ENCODE results near the gene SCNN1B. TPM values are rescaled to one million over a fixed set of nuclear protein-coding genes. Genes with fewer than 3 reads are reported as not detected.

SCNN1B gene
- total RNA-seq, 1 donor from 2014 or later: 16.1 TPM

GRCh38 chr16:23270654-23271053 lies 31.4 kb upstream of the SCNN1B start:
- no peak for DNase-seq (ENCODE audit: low spot score in 2 of 2)
- intact Hi-C loops (cut with DNase I): no loop called here
- Histone ChIP-seq H3K9me3 (no peaks in the 10 kb centered on the region), H3K36me3 (no peaks in the 10 kb centered on the region), H3K4me1 (no peaks in the 10 kb centered on the region), H3K27ac (no peak overlapping the region), H3K27me3 (no peaks in the 10 kb centered on the region), H3K4me3 (no peak overlapping the region)
- TF ChIP-seq CTCF (IDR thresholded peaks at IDR 0.05): no peak

- no peaks in the 10 kb centered on the region for H3K9me3 ChIP-seq
- H3K4me1 ChIP-seq: no peaks in the 10 kb centered on the region
- intact Hi-C loops (cut with DNase I): no loop called here
- TF ChIP-seq CTCF (IDR thresholded peaks at IDR 0.05): no peak
- no peaks in the 10 kb centered on the region for H3K27me3 ChIP-seq
- DNase-seq (ENCODE audit: low spot score in 2 of 2): no peak
- H3K36me3 ChIP-seq: no peaks in the 10 kb centered on the region
- no peak overlapping the region for H3K4me3 ChIP-seq
- H3K27ac ChIP-seq: no peak overlapping the region
Measured at GRCh38 chr16:23274968-23275367, 27.1 kb upstream of the SCNN1B start.

GRCh38 chr16:23276821-23277220 lies 25.3 kb upstream of the SCNN1B start:
- H3K4me1 ChIP-seq: no peaks in the 10 kb centered on the region
- no peak for DNase-seq (ENCODE audit: low spot score in 2 of 2)
- no peak for TF ChIP-seq CTCF (IDR thresholded peaks at IDR 0.05)
- no peak overlapping the region for H3K27ac ChIP-seq
- H3K4me3 ChIP-seq: no peak overlapping the region
- H3K27me3 ChIP-seq: no peaks in the 10 kb centered on the region
- intact Hi-C loops (cut with DNase I): no loop called here
- no peaks in the 10 kb centered on the region for H3K9me3 ChIP-seq
- H3K36me3 ChIP-seq: no peaks in the 10 kb centered on the region

DNA sequence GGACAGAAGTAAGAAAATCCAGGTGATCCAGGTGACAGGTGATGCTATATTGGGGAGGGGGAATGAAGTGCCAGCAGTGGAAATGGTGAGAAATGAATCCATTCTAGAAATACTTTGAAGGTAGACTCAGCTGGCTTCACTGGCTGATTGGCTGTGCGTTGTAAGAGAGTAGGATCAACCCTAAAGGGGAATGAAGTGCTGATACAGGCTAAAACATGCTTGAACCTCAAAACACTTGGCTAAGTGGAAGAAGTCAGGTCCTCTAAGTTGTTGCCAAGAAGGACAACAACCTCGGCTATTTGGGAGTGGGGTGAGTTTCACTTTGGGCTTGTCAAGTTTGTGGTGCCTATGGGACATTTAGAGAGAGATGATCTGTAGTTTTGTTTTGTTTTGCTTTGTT lies 24.1 kb upstream of the SCNN1B start:
- no peaks in the 10 kb centered on the region for H3K4me1 ChIP-seq
- TF ChIP-seq CTCF (IDR thresholded peaks at IDR 0.05): no peak
- H3K4me3 ChIP-seq: no peak overlapping the region
- H3K27me3 ChIP-seq: no peaks in the 10 kb centered on the region
- no peaks in the 10 kb centered on the region for H3K36me3 ChIP-seq
- no peak overlapping the region for H3K27ac ChIP-seq
- intact Hi-C loops (cut with DNase I): no loop called here
- no peaks in the 10 kb centered on the region for H3K9me3 ChIP-seq
- no peak for DNase-seq (ENCODE audit: low spot score in 2 of 2)

DNA sequence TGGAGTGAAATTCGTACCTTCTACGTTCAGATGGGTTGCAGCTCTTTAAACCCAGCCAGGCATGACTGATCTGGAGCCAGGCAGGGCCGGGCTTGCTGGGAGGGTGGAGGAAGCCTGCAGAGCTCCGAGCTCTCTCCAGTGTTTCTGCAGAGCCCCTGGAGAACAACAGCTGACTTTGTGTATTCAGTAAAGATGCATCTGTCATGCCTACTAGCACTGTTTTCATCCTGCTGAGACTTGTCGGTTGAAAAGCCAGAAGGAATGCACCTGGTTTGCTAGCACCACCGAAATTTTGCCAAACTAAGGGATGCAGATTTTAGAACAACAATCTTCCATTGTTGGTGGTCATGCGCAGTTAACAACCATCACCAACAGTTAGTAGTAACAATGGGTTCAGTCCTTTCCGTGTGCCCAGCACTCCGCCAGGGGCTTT lies 22.4 kb upstream of the SCNN1B start:
- Histone ChIP-seq H3K27me3 (no peaks in the 10 kb centered on the region), H3K9me3 (no peaks in the 10 kb centered on the region), H3K36me3 (no peaks in the 10 kb centered on the region), H3K4me1 (no peaks in the 10 kb centered on the region), H3K27ac (no peak overlapping the region), H3K4me3 (no peak overlapping the region)
- intact Hi-C loops (cut with DNase I): no loop called here
- TF ChIP-seq CTCF (IDR thresholded peaks at IDR 0.05): no peak
- no peak for DNase-seq (ENCODE audit: low spot score in 2 of 2)

GRCh38 chr16:23280483-23280967 lies 21.6 kb upstream of the SCNN1B start:
- TF ChIP-seq CTCF (IDR thresholded peaks at IDR 0.05): no peak
- no peak overlapping the region for H3K27ac ChIP-seq
- intact Hi-C loops (cut with DNase I): no loop called here

More at GRCh38 chr16:23280483-23280967, 21.6 kb upstream of the SCNN1B start:
- DNase-seq (ENCODE audit: low spot score in 2 of 2): no peak
- Histone ChIP-seq H3K36me3 (no peaks in the 10 kb centered on the region), H3K9me3 (no peaks in the 10 kb centered on the region), H3K4me1 (no peaks in the 10 kb centered on the region), H3K4me3 (no peak overlapping the region), H3K27me3 (no peaks in the 10 kb centered on the region)
